GM12878 (cell line): Measurements from ENCODE around the gene SYN1. TPM values are rescaled to one million over a fixed set of nuclear protein-coding genes. Genes with fewer than 3 reads are reported as not detected.
A peak's percentile ranks its signal among the peaks of the same experiment; 100 is the strongest.

Source experiments
- CUX1 ChIP-seq: IDR thresholded peaks from 2 replicates; pipeline ENCODE4 v1.6.1; 2012; ENCODE audit warnings: improper control_type of control experiment, low read depth, low read length; ENCODE audit not compliant: insufficient replicate concordance
- ELK1 ChIP-seq: IDR thresholded peaks from 2 replicates; pipeline ENCODE4 v1.6.1; 2012; ENCODE audit warnings: low read depth, low read length, improper control_type of control experiment
- HCFC1 ChIP-seq: fragments of 150-350 bp; IDR thresholded peaks from 2 replicates; pipeline ENCODE4 v1.6.1; 2014; ENCODE audit warnings: low read length
- HDAC6 ChIP-seq: fragments of 200-600 bp; sonication (generic); IDR thresholded peaks from one replicate; pipeline ENCODE4 v1.8.0; 2017; ENCODE audit warnings: antibody characterized with exemption; ENCODE audit not compliant: unreplicated experiment
- MEF2B ChIP-seq: fragments of 450-650 bp; IDR thresholded peaks from 2 replicates; pipeline ENCODE4 v1.6.1; 2018; ENCODE audit warnings: mild to moderate bottlenecking, moderate library complexity; ENCODE audit not compliant: partially characterized antibody, poor library complexity, severe bottlenecking
- MLLT1 ChIP-seq: fragments of 450-650 bp; IDR thresholded peaks from 2 replicates; pipeline ENCODE4 v1.6.1; 2016; ENCODE audit warnings: mild to moderate bottlenecking
- MYC ChIP-seq: IDR thresholded peaks from 2 replicates; pipeline ENCODE4 v1.6.1; 2011; ENCODE audit warnings: mild to moderate bottlenecking, low read length, moderate library complexity, inconsistent platforms; ENCODE audit not compliant: insufficient read depth, insufficient replicate concordance, insufficient read length, severe bottlenecking
- NBN ChIP-seq: fragments of 450-650 bp; IDR thresholded peaks from 2 replicates; pipeline ENCODE4 v1.6.1; 2016
- NR2F1 ChIP-seq: fragments of 450-650 bp; conservative IDR thresholded peaks from 2 replicates; pipeline ENCODE4 v1.6.1; 2017; ENCODE audit warnings: mild to moderate bottlenecking
- PKNOX1 ChIP-seq: fragments of 450-650 bp; IDR thresholded peaks from 2 replicates; pipeline ENCODE4 v1.6.1; 2016; ENCODE audit warnings: mild to moderate bottlenecking
- RUNX3 ChIP-seq: IDR thresholded peaks from 2 replicates; pipeline ENCODE4 v1.6.1; 2012; ENCODE audit warnings: low read length, inconsistent platforms
- SPI1 ChIP-seq: IDR thresholded peaks from 2 replicates; pipeline ENCODE4 v1.6.1; 2011; ENCODE audit warnings: low read depth, mild to moderate bottlenecking, low read length, moderate library complexity, borderline replicate concordance; ENCODE audit not compliant: insufficient read depth
- SREBF2 ChIP-seq: IDR thresholded peaks from 2 replicates; pipeline ENCODE4 v1.6.1; 2012; ENCODE audit warnings: mild to moderate bottlenecking, low read length
- TAF1 ChIP-seq: IDR thresholded peaks from 2 replicates; pipeline ENCODE4 v1.6.1; 2011; ENCODE audit warnings: mild to moderate bottlenecking, low read depth, low read length, borderline replicate concordance
- TCF12 ChIP-seq: IDR thresholded peaks from 2 replicates; pipeline ENCODE4 v1.6.1; 2011; ENCODE audit warnings: low read depth, mild to moderate bottlenecking, low read length
- YY1 ChIP-seq: IDR thresholded peaks from 2 replicates; pipeline ENCODE4 v1.6.1; 2011; ENCODE audit warnings: low read depth, mild to moderate bottlenecking, low read length
- ZBED1 ChIP-seq: IDR thresholded peaks from 2 replicates; pipeline ENCODE4 v1.6.1; 2016; ENCODE audit warnings: borderline replicate concordance
- ZNF384 ChIP-seq: IDR thresholded peaks from 2 replicates; pipeline ENCODE4 v1.6.1; 2012; ENCODE audit warnings: low read depth, mild to moderate bottlenecking, low read length, improper control_type of control experiment, borderline replicate concordance
- polyA plus RNA-seq, 11 experiments: library from polyadenylated mRNA; depleted of rRNA in 4 of 11; unstranded in 6 of 11; stranded (reverse) in 5 of 11; fragments of >200 nt; fragmentation: Nextera tagmentation in 4 of 11; fragmentation: Illumina TruSeq in 1 of 11; extraction: Ambion mirVana in 4 of 11; extraction: Trizol in 1 of 11; gene quantifications; 1 replicate in 1 of 11; 2 replicates in 10 of 11; pipeline versions ENCODE4 v1.2.1 to v1.2.3, GENCODE V29; 2011 to 2016; ENCODE audit warnings: inconsistent platforms in 2 of 11, missing spikeins in 2 of 11, low read depth in 1 of 11
- total RNA-seq, 4 experiments: library from RNA; depleted of rRNA in 3 of 4; stranded (reverse); fragments of >200 nt in 3 of 4; fragmentation: Illumina TruSeq in 1 of 4; extraction: Trizol in 1 of 4; gene quantifications; 2 replicates each; pipeline versions ENCODE4 v1.2.1 to v1.2.3, GENCODE V29; 2013 to 2021

The SYN1 gene
- total and polyA plus RNA-seq, 10 of the 15 experiments (the other 5 are each of a cell fraction or from before 2014, with no cell fraction given): 0.09 to 0.57 (median 0.16) TPM; not detected in 3

GRCh38 chrX:47633689-47634590 is 14.3 kb upstream of the SYN1 start (continued):
- peak; percentile 87 for TF ChIP-seq NBN
- TF ChIP-seq ZBED1: peak; percentile 89; the same call in 1 of the 2 replicates
- TF ChIP-seq TAF1: no peak
- TF ChIP-seq SPI1: peak; percentile 2; the same call in 1 of the 2 replicates
- peak; percentile 78 for TF ChIP-seq PKNOX1
- no peak for TF ChIP-seq NR2F1
- no peak for TF ChIP-seq YY1
- no peak for TF ChIP-seq MYC
- TF ChIP-seq ELK1: no peak
- no peak for TF ChIP-seq HCFC1
- peak; percentile 54; the same call in 1 of the 2 replicates for TF ChIP-seq RUNX3
- peak; percentile 98 for TF ChIP-seq CUX1
- TF ChIP-seq MEF2B: peak; percentile 78
- peak; percentile 77 for TF ChIP-seq TCF12
- no peak for TF ChIP-seq SREBF2
- TF ChIP-seq HDAC6: no peak
- no peak for TF ChIP-seq ZNF384
- TF ChIP-seq MLLT1: peak; percentile 53
